Measurements from ENCODE around the gene RSPO3.

The RSPO3 gene

GRCh38 chr6:127102859-127103258, 15.6 kb upstream of the RSPO3 start:
- no peak overlapping the region for H3K27ac ChIP-seq (ENCODE audit: extremely low read depth, low read depth, low read length)
- H3K4me1 ChIP-seq (ENCODE audit: control insufficient read depth, insufficient read depth, low read length), result no peaks in the 10 kb centered on the region
- ChIA-PET CTCF (no interaction called here), POLR2A (no interaction called here)
- no peaks in the 10 kb centered on the region for H3K36me3 ChIP-seq (ENCODE audit: control insufficient read depth in 2 of 2, insufficient read depth in 1 of 2, low read length in 2 of 2)
- TF ChIP-seq ZNF791 (tag by site-specific recombination; IDR thresholded peaks at IDR 0.05), result no peak
- no peaks in the 10 kb centered on the region for H3K9me3 ChIP-seq (ENCODE audit: control insufficient read depth, insufficient read depth, low read depth, low read length)
- no peak overlapping the region for H3K4me3 ChIP-seq (ENCODE audit: low read depth, low read length)

- ChIA-PET POLR2A (no interaction called here), CTCF (no interaction called here)
- TF ChIP-seq ZNF112 (tag by site-specific recombination; IDR thresholded peaks at IDR 0.05), result no peak
- no peak for TF ChIP-seq ZNF776 (tag by site-specific recombination; IDR thresholded peaks at IDR 0.05; ENCODE audit: borderline replicate concordance)
- no peak for TF ChIP-seq ZBTB49 (tag by site-specific recombination; IDR thresholded peaks at IDR 0.05; ENCODE audit: low read depth)
- no peak for TF ChIP-seq ZEB2 (tag by site-specific recombination; IDR thresholded peaks at IDR 0.05)
- TF ChIP-seq ZNF132 (tag by site-specific recombination; IDR thresholded peaks at IDR 0.05; ENCODE audit: borderline replicate concordance), result no peak
- no peak for TF ChIP-seq ZNF530 (tag by site-specific recombination; IDR thresholded peaks at IDR 0.05; ENCODE audit: low read depth)
- TF ChIP-seq ZNF558 (tag by site-specific recombination; IDR thresholded peaks at IDR 0.05), result no peak
- no peak for TF ChIP-seq ZNF777 (tag by site-specific recombination; IDR thresholded peaks at IDR 0.05; ENCODE audit: borderline replicate concordance)
- no peak for TF ChIP-seq SALL2 (tag by site-specific recombination; IDR thresholded peaks at IDR 0.05; ENCODE audit: borderline replicate concordance)
- no peak for TF ChIP-seq ZNF292 (tag by site-specific recombination; IDR thresholded peaks at IDR 0.05; ENCODE audit: borderline replicate concordance, low read depth)
- TF ChIP-seq ZBTB48 (tag by site-specific recombination; IDR thresholded peaks at IDR 0.05), result no peak
- TF ChIP-seq ZSCAN16 (tag by site-specific recombination; IDR thresholded peaks at IDR 0.05), result no peak
- no peak for TF ChIP-seq REST (tag by site-specific recombination; IDR thresholded peaks at IDR 0.05)
- no peak for TF ChIP-seq ZNF433 (tag by site-specific recombination; IDR thresholded peaks at IDR 0.05; ENCODE audit: low read depth)
- no peak for TF ChIP-seq ZNF692 (tag by site-specific recombination; IDR thresholded peaks at IDR 0.05)
- no peak for TF ChIP-seq PRDM4 (tag by site-specific recombination; IDR thresholded peaks at IDR 0.05)
- TF ChIP-seq ATF2 (tag by site-specific recombination; IDR thresholded peaks at IDR 0.05; ENCODE audit: low read depth), result no peak
- Histone ChIP-seq H3K27ac (ENCODE audit: extremely low read depth, low read depth, low read length) (no peak overlapping the region), H3K9me3 (ENCODE audit: control insufficient read depth, insufficient read depth, low read depth, low read length) (no peaks in the 10 kb centered on the region), H3K36me3 (ENCODE audit: control insufficient read depth in 2 of 2, insufficient read depth in 1 of 2, low read length in 2 of 2) (no peaks in the 10 kb centered on the region), H3K4me1 (ENCODE audit: control insufficient read depth, insufficient read depth, low read length) (no peaks in the 10 kb centered on the region), H3K4me3 (ENCODE audit: low read depth, low read length) (no peak overlapping the region)
Measured at GRCh38 chr6:127103482-127103881, 15.0 kb upstream of the RSPO3 start.

Data from HEK293 (cell line).